Measurements from ENCODE around the gene OOSP1. TPM values are rescaled to one million over a fixed set of nuclear protein-coding genes. Genes with fewer than 3 reads are reported as not detected.

The OOSP1 gene
- total and polyA plus RNA-seq, 2 donors = 0.48 TPM; not detected in 1

- Histone ChIP-seq H3K27ac (ENCODE audit: low read depth) (no peak overlapping the region), H3K4me3 (ENCODE audit: low read depth, low read length) (no peak overlapping the region), H3K4me1 (ENCODE audit: insufficient read depth) (no peaks in the 10 kb centered on the region), H3K36me3 (ENCODE audit: insufficient read depth) (no peaks in the 10 kb centered on the region)
- DNase-seq (ENCODE audit: extremely low spot score) = no peak
- 73% methylated on average over 2 of the region's 2 CpGs for WGBS
Measured at GRCh38 chr11:59939482-59939881, 1.2 kb downstream of the OOSP1 start.

GRCh38 chr11:59941091-59941490 is 2.9 kb downstream of the OOSP1 start:
- 73% methylated on average over 4 of the region's 4 CpGs for WGBS
- no peak overlapping the region for H3K27ac ChIP-seq (ENCODE audit: low read depth)
- H3K4me3 ChIP-seq (ENCODE audit: low read depth, low read length) = no peak overlapping the region
- no peaks in the 10 kb centered on the region for H3K36me3 ChIP-seq (ENCODE audit: insufficient read depth)
- DNase-seq (ENCODE audit: extremely low spot score) = no peak
- no peaks in the 10 kb centered on the region for H3K4me1 ChIP-seq (ENCODE audit: insufficient read depth)

GRCh38 chr11:59943997-59944714 is 5.9 kb downstream of the OOSP1 start:
- 87% methylated on average over 3 of the region's 3 CpGs for WGBS
- DNase-seq (ENCODE audit: extremely low spot score) = no peak

GRCh38 chr11:59944720-59945119 is 6.5 kb downstream of the OOSP1 start:
- no peaks in the 10 kb centered on the region for H3K4me1 ChIP-seq (ENCODE audit: insufficient read depth)
- H3K4me3 ChIP-seq (ENCODE audit: low read depth, low read length) = no peak overlapping the region
- H3K36me3 ChIP-seq (ENCODE audit: insufficient read depth) = no peaks in the 10 kb centered on the region
- H3K27ac ChIP-seq (ENCODE audit: low read depth) = no peak overlapping the region
- 53% methylated on average over 2 of the region's 2 CpGs for WGBS
- DNase-seq (ENCODE audit: extremely low spot score) = no peak

More at GRCh38 chr11:59943997-59944714, 5.9 kb downstream of the OOSP1 start:
- no peak overlapping the region for H3K27ac ChIP-seq (ENCODE audit: low read depth)
- no peaks in the 10 kb centered on the region for H3K4me1 ChIP-seq (ENCODE audit: insufficient read depth)
- H3K4me3 ChIP-seq (ENCODE audit: low read depth, low read length) = no peak overlapping the region
- H3K36me3 ChIP-seq (ENCODE audit: insufficient read depth) = no peaks in the 10 kb centered on the region

- H3K4me3 ChIP-seq (ENCODE audit: low read depth, low read length) = no peak overlapping the region
- no peak overlapping the region for H3K27ac ChIP-seq (ENCODE audit: low read depth)
- 74% methylated on average over 4 of the region's 4 CpGs for WGBS
- H3K4me1 ChIP-seq (ENCODE audit: insufficient read depth) = no peaks in the 10 kb centered on the region
- H3K36me3 ChIP-seq (ENCODE audit: insufficient read depth) = no peaks in the 10 kb centered on the region
- no peak for DNase-seq (ENCODE audit: extremely low spot score)
Measured at GRCh38 chr11:59953463-59954218, 15.4 kb downstream of the OOSP1 start.

GRCh38 chr11:59954219-59954847 is 16.1 kb downstream of the OOSP1 start:
- 75% methylated on average over 3 of the region's 3 CpGs for WGBS
- no peak overlapping the region for H3K27ac ChIP-seq (ENCODE audit: low read depth)

GRCh38 chr11:59957094-59957493 is 18.9 kb downstream of the OOSP1 start:
- Histone ChIP-seq H3K36me3 (ENCODE audit: insufficient read depth) (no peaks in the 10 kb centered on the region), H3K4me1 (ENCODE audit: insufficient read depth) (no peaks in the 10 kb centered on the region), H3K4me3 (ENCODE audit: low read depth, low read length) (no peak overlapping the region), H3K27ac (ENCODE audit: low read depth) (no peak overlapping the region)
- no peak for DNase-seq (ENCODE audit: extremely low spot score)
- 35% methylated on average over 4 of the region's 4 CpGs for WGBS

More at GRCh38 chr11:59954219-59954847, 16.1 kb downstream of the OOSP1 start:
- H3K4me1 ChIP-seq (ENCODE audit: insufficient read depth) = no peaks in the 10 kb centered on the region
- H3K4me3 ChIP-seq (ENCODE audit: low read depth, low read length) = no peak overlapping the region
- no peak for DNase-seq (ENCODE audit: extremely low spot score)
- no peaks in the 10 kb centered on the region for H3K36me3 ChIP-seq (ENCODE audit: insufficient read depth)

GRCh38 chr11:59960502-59961381 is 22.5 kb downstream of the OOSP1 start:
- no peaks in the 10 kb centered on the region for H3K36me3 ChIP-seq (ENCODE audit: insufficient read depth)
- no peak overlapping the region for H3K4me3 ChIP-seq (ENCODE audit: low read depth, low read length)
- H3K27ac ChIP-seq (ENCODE audit: low read depth) = no peak overlapping the region
- H3K4me1 ChIP-seq (ENCODE audit: insufficient read depth) = no peaks in the 10 kb centered on the region
- DNase-seq (ENCODE audit: extremely low spot score) = no peak
- WGBS = 49% methylated on average over 9 of the region's 9 CpGs

- 70% methylated on average over 2 of the region's 2 CpGs for WGBS
- DNase-seq (ENCODE audit: extremely low spot score) = no peak
- Histone ChIP-seq H3K4me1 (ENCODE audit: insufficient read depth) (no peaks in the 10 kb centered on the region), H3K4me3 (ENCODE audit: low read depth, low read length) (no peak overlapping the region), H3K27ac (ENCODE audit: low read depth) (no peak overlapping the region), H3K36me3 (ENCODE audit: insufficient read depth) (no peaks in the 10 kb centered on the region)
Measured at GRCh38 chr11:59962107-59962482, 23.9 kb downstream of the OOSP1 start.

GRCh38 chr11:59963733-59964132 is 25.5 kb downstream of the OOSP1 start, which contains the start of gene OOSP4A:
TSS of gene OOSP4A (plus strand) at chr11:59964033. CDS start at chr11:59964033, 0 bp downstream.
- Histone ChIP-seq H3K27ac (ENCODE audit: low read depth) (no peak within 1 kb of the TSS), H3K4me1 (ENCODE audit: insufficient read depth) (no peaks in the 10 kb centered on the region), H3K36me3 (ENCODE audit: insufficient read depth) (no peaks in the 10 kb centered on the region), H3K4me3 (ENCODE audit: low read depth, low read length) (no peak within 1 kb of the TSS)
- DNase-seq (ENCODE audit: extremely low spot score) = no peak
- WGBS = 90% methylated on average over 3 of the region's 3 CpGs

- DNase-seq (ENCODE audit: extremely low spot score) = no peak
- Histone ChIP-seq H3K4me1 (ENCODE audit: insufficient read depth) (no peaks in the 10 kb centered on the region), H3K36me3 (ENCODE audit: insufficient read depth) (no peaks in the 10 kb centered on the region), H3K27ac (ENCODE audit: low read depth) (no peak overlapping the region), H3K4me3 (ENCODE audit: low read depth, low read length) (no peak overlapping the region)
- WGBS = 81% methylated on average over 7 of the region's 7 CpGs
Measured at GRCh38 chr11:59965424-59965823, 27.2 kb downstream of the OOSP1 start.

- Histone ChIP-seq H3K27ac (ENCODE audit: low read depth) (no peak overlapping the region), H3K4me3 (ENCODE audit: low read depth, low read length) (no peak overlapping the region), H3K36me3 (ENCODE audit: insufficient read depth) (no peaks in the 10 kb centered on the region), H3K4me1 (ENCODE audit: insufficient read depth) (no peaks in the 10 kb centered on the region)
- no peak for DNase-seq (ENCODE audit: extremely low spot score)
- WGBS = 86% methylated on average over 3 of the region's 3 CpGs
Measured at GRCh38 chr11:59966201-59966600, 28.0 kb downstream of the OOSP1 start.

All from urinary bladder (tissue), 4 donors.